NCI-H2107 treated with DMSO at 0.1 percent for 48 hours (cell line): ENCODE data around the gene ZSWIM7.

ENCODE experiments used
- DNase-seq: peaks from one replicate; lab custom pipeline; 2025; ENCODE audit not compliant: unreplicated experiment; lab: John Stamatoyannopoulos, UW

Gene ZSWIM7

GRCh38 chr17:15999141-15999973 is at the start of gene ZSWIM7, which contains the start of gene TTC19:
TSS of gene ZSWIM7 (minus strand) at chr17:15999704. CDS start at chr17:15999594, 110 bp downstream.
TSS of gene TTC19 (plus strand) at chr17:15999824. CDS start at chr17:15999849, 25 bp downstream.
- peak; percentile 72 for DNase-seq

- DNase-seq = no peak
Measured at GRCh38 chr17:16048811-16049449, 49.4 kb upstream of the ZSWIM7 start.

GRCh38 chr17:16046966-16047365 is 47.5 kb upstream of the ZSWIM7 start:
- DNase-seq = no peak

- DNase-seq = no peak
Measured at GRCh38 chr17:16044487-16044886, 45.0 kb upstream of the ZSWIM7 start.

- no peak for DNase-seq
Measured at GRCh38 chr17:16040710-16041251, 41.3 kb upstream of the ZSWIM7 start.

- DNase-seq = no peak
Measured at GRCh38 chr17:16037636-16038035, 38.1 kb upstream of the ZSWIM7 start.

GRCh38 chr17:16036261-16036660 is 36.8 kb upstream of the ZSWIM7 start:
- no peak for DNase-seq

- no peak for DNase-seq
Measured at GRCh38 chr17:16033729-16034349, 34.3 kb upstream of the ZSWIM7 start.

- no peak for DNase-seq
Measured at GRCh38 chr17:16027708-16028584, 28.4 kb upstream of the ZSWIM7 start.

- no peak for DNase-seq
Measured at GRCh38 chr17:16026895-16027294, 27.4 kb upstream of the ZSWIM7 start.

GRCh38 chr17:16025202-16025601 is 25.7 kb upstream of the ZSWIM7 start:
- no peak for DNase-seq

- no peak for DNase-seq
Measured at GRCh38 chr17:16023881-16024280, 24.4 kb upstream of the ZSWIM7 start.

- no peak for DNase-seq
Measured at GRCh38 chr17:16019347-16019746, 19.8 kb upstream of the ZSWIM7 start.

- no peak for DNase-seq
Measured at GRCh38 chr17:16013943-16014407, 14.5 kb upstream of the ZSWIM7 start.

GRCh38 chr17:16007439-16007838 is 7.9 kb upstream of the ZSWIM7 start:
- no peak for DNase-seq

GRCh38 chr17:16005636-16006035 is 6.1 kb upstream of the ZSWIM7 start:
- DNase-seq = no peak

GRCh38 chr17:16003841-16004240 is 4.3 kb upstream of the ZSWIM7 start:
- DNase-seq = no peak

GRCh38 chr17:16002708-16003260 is 3.3 kb upstream of the ZSWIM7 start:
- DNase-seq = no peak

GRCh38 chr17:16001226-16001897 is 1.9 kb upstream of the ZSWIM7 start:
- DNase-seq = no peak
